GM12873 (cell line): ENCODE measurements around the gene CCDC201.

Source experiments
- CTCF ChIP-seq: IDR thresholded peaks from 2 replicates; pipeline ENCODE4 v1.5.1; 2012; ENCODE audit warnings: low read depth, mild to moderate bottlenecking, moderate library complexity, low read length, control low read depth; ENCODE audit not compliant: insufficient read depth; ENCODE audit errors: missing control alignments

Gene CCDC201

GRCh38 chr7:45872116-45873034 lies 507 bp downstream of the CCDC201 start:
- peak; percentile 62 for TF ChIP-seq CTCF

- no peak for TF ChIP-seq CTCF
Observed at GRCh38 chr7:45869426-45869825, 3.5 kb downstream of the CCDC201 start.

- no peak for TF ChIP-seq CTCF
Observed at GRCh38 chr7:45867471-45867870, 5.4 kb downstream of the CCDC201 start.

- TF ChIP-seq CTCF: no peak
Observed at GRCh38 chr7:45865594-45866410, 7.1 kb downstream of the CCDC201 start.

GRCh38 chr7:45863715-45864114 lies 9.2 kb downstream of the CCDC201 start:
- TF ChIP-seq CTCF: peak; percentile 15

- TF ChIP-seq CTCF: no peak
Observed at GRCh38 chr7:45812946-45813345, 59.9 kb downstream of the CCDC201 start.
